Immature natural killer cell (primary cell): ENCODE results near the gene AKT2. TPM values are rescaled to one million over a fixed set of nuclear protein-coding genes. Genes with fewer than 3 reads are reported as not detected.

Experiments
- DNase-seq, 3 donors: peaks; one replicate each; pipeline ENCODE4 v3.0.0; 2022; ENCODE audit warnings: mixed read lengths in 1 of 3
- H3K27ac Mint-ChIP-seq, 6 donors: one replicate each; pipeline ENCODE4 v1.8.0; 2020; ENCODE audit warnings: mixed read lengths in 6 of 6, mild to moderate bottlenecking in 5 of 6, inconsistent platforms in 4 of 6, moderate library complexity in 3 of 6
- H3K27me3 Mint-ChIP-seq, 3 donors: one replicate each; pipeline ENCODE4 v1.8.0; 2020 to 2021; ENCODE audit warnings: low read depth in 3 of 3, mild to moderate bottlenecking in 3 of 3, mixed read lengths in 3 of 3, moderate library complexity in 3 of 3, inconsistent platforms in 1 of 3
- H3K36me3 Mint-ChIP-seq, 3 donors: one replicate each; pipeline ENCODE4 v1.8.0; 2020; ENCODE audit warnings: mixed read lengths in 3 of 3, inconsistent platforms in 2 of 3, mild to moderate bottlenecking in 2 of 3
- H3K4me1 Mint-ChIP-seq, 2 donors: one replicate each; pipeline ENCODE4 v1.8.0; 2020; ENCODE audit warnings: inconsistent platforms in 2 of 2, mild to moderate bottlenecking in 2 of 2, mixed read lengths in 2 of 2, moderate library complexity in 1 of 2
- H3K4me3 Mint-ChIP-seq, 5 donors: one replicate each; pipeline ENCODE4 v1.8.0; 2020; ENCODE audit warnings: mild to moderate bottlenecking in 5 of 5, mixed read lengths in 5 of 5, inconsistent platforms in 3 of 5, moderate library complexity in 3 of 5
- H3K9me3 Mint-ChIP-seq, 6 donors: one replicate each; pipeline ENCODE4 v1.8.0; 2020; ENCODE audit warnings: mild to moderate bottlenecking in 6 of 6, mixed read lengths in 6 of 6, inconsistent platforms in 4 of 6, moderate library complexity in 3 of 6
- polyA plus RNA-seq, 3 donors: library from polyadenylated mRNA; unstranded; fragments of 300-500 nt; fragmentation: Illumina TruSeq; gene quantifications; one replicate each; pipeline ENCODE4 v1.2.3, GENCODE V29; 2021

The AKT2 gene
- polyA plus RNA-seq, 3 donors from 2014 or later = 32.7 to 47.6 (median 34.4) TPM

DNA sequence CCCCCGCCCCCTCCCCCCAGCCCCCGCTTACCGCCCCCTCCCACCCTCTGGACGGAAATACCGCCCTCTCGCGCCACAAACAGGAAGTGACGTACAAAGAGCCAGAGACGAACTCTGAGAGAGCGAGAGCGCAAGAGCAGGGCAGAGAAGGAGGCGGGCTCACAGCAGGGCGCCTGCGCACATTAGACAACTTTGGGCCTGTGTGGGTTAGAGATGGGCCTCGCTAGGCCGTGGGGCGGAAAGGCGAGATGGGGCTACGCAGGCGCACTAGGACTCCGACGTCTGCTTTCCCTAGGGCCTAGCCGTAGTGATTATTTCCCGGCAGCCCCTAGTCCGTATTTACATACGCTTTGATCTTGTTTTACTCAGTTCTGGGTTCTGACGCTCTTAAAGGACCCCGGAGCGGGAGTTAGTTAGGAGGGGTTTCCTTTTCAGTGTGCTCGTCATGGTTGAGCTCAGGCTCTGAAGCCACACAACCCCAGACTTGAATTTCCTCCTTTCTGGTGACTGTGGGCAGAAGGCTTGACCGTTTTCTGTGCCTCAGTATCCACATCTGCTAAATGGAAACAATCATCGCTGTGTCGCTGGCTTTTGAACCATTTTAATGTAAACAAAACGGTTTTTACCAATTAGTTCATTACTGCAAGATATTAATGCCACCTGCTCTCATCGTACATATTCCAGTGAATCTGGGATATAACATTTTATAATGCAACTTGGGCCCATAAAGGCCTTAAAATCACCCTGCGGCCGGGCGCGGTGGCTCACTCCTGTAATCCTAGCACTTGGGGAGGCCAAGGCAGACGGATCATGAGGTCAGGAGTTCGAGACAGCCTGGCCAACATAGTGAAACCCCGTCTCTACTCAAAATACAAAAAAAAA is 449 bp upstream of the AKT2 start:
- Mint-ChIP-seq H3K36me3 (peaks cover 0 to 6% (median 0%) of the 10 kb centered on the region in 3 donors), H3K4me3 (peak overlapping the region; percentile 90 to 97 (median 93)), H3K4me1 (peaks cover 51 to 55% of the 10 kb centered on the region in 2 donors), H3K9me3 (no peaks in the 10 kb centered on the region), H3K27me3 (peaks cover 12 to 19% (median 15%) of the 10 kb centered on the region in 3 donors), H3K27ac (peak overlapping the region; percentile 98 to 100 (median 99))
- peak; percentile 98 to 99 (median 99) for DNase-seq

DNA sequence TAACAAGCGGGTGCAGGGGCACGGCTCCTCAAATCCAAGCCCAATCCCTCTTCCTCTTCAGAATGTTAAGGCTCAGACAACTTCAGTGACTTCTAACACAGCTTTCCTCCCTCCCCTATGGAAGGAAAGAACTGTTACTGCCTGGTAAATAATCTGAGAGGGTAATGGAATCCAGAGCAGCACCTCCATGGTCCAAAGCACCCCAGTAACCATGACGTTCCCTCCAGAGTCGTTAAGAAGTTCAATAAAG is 969 bp downstream of the AKT2 start:
- H3K9me3 Mint-ChIP-seq = no peaks in the 10 kb centered on the region
- peaks cover 0 to 9% (median 0%) of the 10 kb centered on the region in 3 donors for H3K36me3 Mint-ChIP-seq
- H3K27ac Mint-ChIP-seq = peak overlapping the region; percentile 96 to 99 (median 97)
- H3K27me3 Mint-ChIP-seq = peaks cover 14 to 25% (median 15%) of the 10 kb centered on the region in 3 donors
- peak overlapping the region; percentile 89 to 97 (median 91) for H3K4me3 Mint-ChIP-seq
- no peak for DNase-seq
- H3K4me1 Mint-ChIP-seq = peaks cover 65 to 69% of the 10 kb centered on the region in 2 donors

DNA sequence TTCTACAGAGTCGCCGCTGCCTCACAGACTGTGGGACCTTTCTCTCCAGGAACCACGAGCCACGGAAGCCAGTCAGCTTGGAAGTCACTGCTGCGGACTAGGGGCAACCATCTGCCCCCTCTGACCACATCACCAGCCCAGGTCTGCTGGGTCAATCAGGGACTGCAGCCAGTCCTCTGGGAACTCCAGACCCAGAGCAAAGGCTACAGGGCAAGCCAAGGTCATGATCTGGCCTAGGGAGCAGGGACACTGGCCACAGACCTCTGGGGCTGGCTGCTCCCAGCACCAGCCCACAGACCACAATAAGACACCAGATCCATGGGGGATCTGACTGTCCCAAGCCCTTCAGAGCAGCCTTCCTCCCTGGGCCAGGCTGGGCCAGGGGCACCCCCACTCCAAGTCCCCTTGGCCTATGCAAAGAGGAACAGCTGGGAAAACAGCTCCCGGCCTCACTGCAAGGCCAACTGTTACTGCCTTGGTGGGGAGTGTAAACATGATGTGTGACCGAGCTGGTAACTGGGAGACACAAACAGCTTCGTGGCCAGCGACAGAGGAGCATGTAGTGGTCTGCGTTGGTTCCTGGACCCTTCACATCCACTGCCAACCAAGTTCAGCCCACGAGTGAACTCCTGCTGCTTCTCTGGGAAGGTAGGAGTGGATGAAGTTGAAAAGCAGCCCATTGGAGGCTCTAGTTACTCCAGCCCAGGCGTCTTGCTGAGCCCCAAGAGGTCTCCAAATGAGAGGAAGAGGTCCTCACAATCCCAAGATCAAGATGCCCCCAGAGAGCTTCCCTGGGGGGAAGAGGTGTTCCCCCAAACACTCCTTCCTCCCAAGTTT is 1.5 kb downstream of the AKT2 start:
- peak in 1 of 3 donors; percentile 12 for DNase-seq
- no peaks in the 10 kb centered on the region for H3K9me3 Mint-ChIP-seq
- H3K27ac Mint-ChIP-seq = peak overlapping the region; percentile 96 to 99 (median 97)
- peaks cover 0 to 9% (median 0%) of the 10 kb centered on the region in 3 donors for H3K36me3 Mint-ChIP-seq
- H3K4me3 Mint-ChIP-seq = peak overlapping the region; percentile 89 to 97 (median 91)
- H3K27me3 Mint-ChIP-seq = peaks cover 14 to 25% (median 15%) of the 10 kb centered on the region in 3 donors
- peaks cover 69 to 73% of the 10 kb centered on the region in 2 donors for H3K4me1 Mint-ChIP-seq

DNA sequence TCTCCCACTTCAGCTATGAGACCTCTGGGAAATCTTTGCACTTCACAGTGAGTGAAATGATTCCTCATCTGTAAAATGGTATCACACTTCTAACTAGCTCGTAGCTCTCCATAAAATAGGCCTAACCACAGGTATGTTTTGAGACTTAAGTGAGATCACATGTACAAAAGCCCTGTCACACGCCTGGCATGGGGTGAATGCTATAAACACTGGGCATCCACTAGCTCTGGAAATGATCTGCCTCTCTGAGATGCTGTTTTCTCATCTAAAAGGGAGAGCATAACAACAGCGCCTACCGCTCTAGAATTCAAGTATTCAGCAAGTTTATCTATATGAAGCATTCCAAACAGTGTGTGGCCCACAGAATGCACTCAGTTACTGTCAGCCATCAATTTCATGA is 2.2 kb downstream of the AKT2 start:
- Mint-ChIP-seq H3K9me3 (no peaks in the 10 kb centered on the region), H3K36me3 (peaks cover 0 to 9% (median 0%) of the 10 kb centered on the region in 3 donors), H3K4me1 (peaks cover 76 to 80% of the 10 kb centered on the region in 2 donors), H3K4me3 (peak overlapping the region; percentile 89 to 97 (median 91)), H3K27me3 (peaks cover 14 to 25% (median 15%) of the 10 kb centered on the region in 3 donors), H3K27ac (peak overlapping the region; percentile 96 to 99 (median 97))
- no peak for DNase-seq

DNA sequence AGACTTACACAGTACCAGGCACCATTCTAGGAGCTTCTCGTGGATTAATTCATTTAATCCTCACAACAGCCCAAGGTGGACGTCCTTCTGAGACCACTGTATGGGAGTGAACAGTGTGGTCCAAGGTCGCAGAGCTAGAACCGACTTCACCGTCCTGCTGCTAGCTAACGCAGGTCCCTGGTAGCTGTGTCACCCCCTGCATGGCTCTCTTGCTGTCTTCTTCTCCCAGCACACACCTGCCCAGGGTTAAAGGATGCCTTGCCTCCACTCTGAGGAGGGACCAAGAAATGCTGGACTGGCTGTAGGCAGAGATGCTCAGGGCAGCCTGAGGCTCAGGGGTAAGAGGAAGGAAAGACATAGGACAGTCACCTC is 3.0 kb downstream of the AKT2 start:
- Mint-ChIP-seq H3K4me3 (peak overlapping the region in 1 of 5 donors; percentile 97), H3K27ac (peak overlapping the region; percentile 96 to 98 (median 96)), H3K9me3 (no peaks in the 10 kb centered on the region), H3K36me3 (peaks cover 0 to 9% (median 0%) of the 10 kb centered on the region in 3 donors), H3K4me1 (peaks cover 83 to 88% of the 10 kb centered on the region in 2 donors), H3K27me3 (peaks cover 14 to 25% (median 15%) of the 10 kb centered on the region in 3 donors)
- no peak for DNase-seq

DNA sequence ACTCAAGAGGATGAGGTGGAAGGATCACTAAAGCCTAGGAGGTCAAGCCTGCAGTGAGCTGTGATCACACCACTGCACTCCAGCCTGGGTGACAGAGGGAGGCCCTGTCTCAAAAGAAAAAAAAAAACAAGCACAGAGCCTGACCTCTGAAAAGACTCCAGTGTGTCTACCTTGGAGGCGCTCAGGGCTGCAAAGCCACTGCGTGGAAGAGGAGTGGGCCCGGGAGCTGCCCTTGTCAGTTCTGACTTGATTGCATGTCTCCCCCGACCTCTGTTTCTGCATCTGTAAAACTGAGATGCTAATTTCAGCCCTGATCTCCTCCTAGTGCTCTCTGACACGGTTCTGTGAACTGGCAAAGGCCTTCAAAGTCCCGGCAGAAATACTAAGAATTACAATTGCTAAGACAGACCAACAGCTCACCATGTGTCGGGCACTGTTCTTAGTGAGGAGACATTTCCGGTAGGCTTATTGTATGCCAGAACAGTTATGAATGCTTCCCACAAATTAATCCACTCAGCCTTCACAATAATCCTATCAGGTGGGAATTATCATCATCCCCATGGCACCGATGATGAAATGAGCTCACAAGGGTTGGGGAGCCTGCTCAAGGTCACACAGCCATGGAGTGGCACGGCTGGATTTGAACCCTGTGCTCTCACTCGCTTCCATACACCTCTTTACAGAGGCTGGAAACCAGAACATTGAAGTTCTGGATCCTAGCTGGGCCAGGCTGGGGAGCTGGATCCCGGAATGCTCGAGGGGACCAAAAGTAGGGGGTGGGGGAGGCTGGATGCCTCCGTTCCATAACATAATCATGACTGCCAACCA is 3.5 kb downstream of the AKT2 start:
- Mint-ChIP-seq H3K27ac (peak overlapping the region; percentile 96 to 99 (median 97)), H3K4me3 (peak overlapping the region in 3 of 5 donors; percentile 6 to 97 (median 83)), H3K36me3 (peaks cover 0 to 9% (median 0%) of the 10 kb centered on the region in 3 donors), H3K9me3 (no peaks in the 10 kb centered on the region), H3K27me3 (peaks cover 14 to 25% (median 15%) of the 10 kb centered on the region in 3 donors), H3K4me1 (peaks cover 83 to 90% of the 10 kb centered on the region in 2 donors)
- no peak for DNase-seq

DNA sequence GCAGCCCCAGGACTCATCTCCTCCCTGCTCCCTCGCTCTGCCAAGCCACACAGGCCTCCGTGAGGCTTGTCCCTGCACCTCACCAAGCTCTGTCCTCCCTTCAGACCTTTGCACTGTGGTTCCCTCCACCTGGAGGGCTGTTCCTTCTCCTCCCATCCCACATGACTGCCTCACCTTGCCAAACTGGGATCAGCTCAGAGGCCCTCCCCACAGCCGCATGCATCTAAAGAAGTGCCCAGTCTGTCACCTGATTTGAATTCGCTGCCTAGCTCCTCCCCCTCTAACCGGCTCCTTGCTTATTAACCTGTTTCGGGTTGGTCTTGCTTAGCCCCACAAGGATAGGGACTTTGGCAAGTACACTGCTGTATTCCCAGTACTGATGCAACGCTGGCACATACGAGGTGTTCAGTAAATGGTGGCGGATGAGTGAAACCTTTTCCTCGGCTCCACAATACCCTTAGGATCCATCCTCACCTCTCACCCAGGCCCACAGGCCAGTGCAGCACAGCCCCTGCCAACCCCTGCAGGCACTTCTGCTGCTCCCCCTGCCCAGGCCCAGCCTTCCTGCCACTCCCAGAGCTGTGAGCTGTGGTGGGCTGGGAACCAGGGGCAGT is 4.4 kb downstream of the AKT2 start:
- Mint-ChIP-seq H3K36me3 (peaks cover 0 to 9% (median 0%) of the 10 kb centered on the region in 3 donors), H3K4me3 (peak overlapping the region; percentile 79 to 87 (median 83)), H3K27ac (peak overlapping the region; percentile 96 to 99 (median 98)), H3K27me3 (peaks cover 12 to 22% (median 13%) of the 10 kb centered on the region in 3 donors), H3K4me1 (peaks cover 76 to 85% of the 10 kb centered on the region in 2 donors), H3K9me3 (no peaks in the 10 kb centered on the region)
- peak in 1 of 3 donors; percentile 10 for DNase-seq

DNA sequence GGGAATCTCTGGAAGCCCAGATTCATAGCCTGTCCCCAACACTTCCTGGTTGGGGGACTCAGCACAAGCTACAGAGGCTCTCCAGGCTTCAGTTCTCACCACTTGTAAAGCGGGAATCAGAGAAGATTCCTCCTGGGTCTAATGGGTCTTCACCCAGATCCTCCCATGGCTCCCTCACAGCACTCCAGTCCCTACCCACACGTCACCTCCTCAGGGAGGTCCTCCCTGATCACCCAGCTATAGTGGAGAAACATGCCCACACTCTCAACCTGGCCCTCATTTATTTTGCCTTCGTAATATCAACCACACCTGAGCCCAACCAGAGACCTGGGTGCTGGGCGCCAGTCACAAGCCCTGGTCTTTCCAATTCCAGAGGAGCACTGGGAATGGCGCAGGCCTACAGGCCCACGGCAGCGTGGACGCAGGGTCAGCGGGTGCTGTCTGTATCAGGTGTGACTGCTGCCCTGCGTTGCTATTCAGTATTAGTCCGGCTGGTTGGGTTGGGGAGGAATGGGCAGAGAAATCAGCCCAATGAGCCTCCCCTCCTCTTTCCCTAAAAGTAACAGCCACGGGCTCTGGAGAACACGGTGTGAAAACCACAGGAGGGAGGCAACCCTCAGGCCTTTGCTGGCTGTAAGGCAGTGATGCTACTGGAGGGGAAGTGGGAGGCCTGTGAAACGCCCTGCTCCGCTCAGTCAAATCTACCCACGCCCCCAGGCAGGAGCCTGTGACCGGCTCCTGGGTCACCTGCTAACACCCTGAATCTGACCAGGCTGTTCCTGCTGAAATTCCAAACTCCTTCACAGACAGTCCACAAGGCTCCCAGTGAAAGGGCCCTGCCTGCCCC is 5.2 kb downstream of the AKT2 start:
- Mint-ChIP-seq H3K9me3 (no peaks in the 10 kb centered on the region), H3K36me3 (peaks cover 0 to 9% (median 0%) of the 10 kb centered on the region in 3 donors), H3K4me1 (peaks cover 76 to 86% of the 10 kb centered on the region in 2 donors), H3K27me3 (peaks cover 7 to 18% (median 8%) of the 10 kb centered on the region in 3 donors), H3K4me3 (peak overlapping the region; percentile 79 to 87 (median 83)), H3K27ac (peak overlapping the region; percentile 96 to 99 (median 98))
- peak; percentile 60 to 76 (median 63) for DNase-seq

DNA sequence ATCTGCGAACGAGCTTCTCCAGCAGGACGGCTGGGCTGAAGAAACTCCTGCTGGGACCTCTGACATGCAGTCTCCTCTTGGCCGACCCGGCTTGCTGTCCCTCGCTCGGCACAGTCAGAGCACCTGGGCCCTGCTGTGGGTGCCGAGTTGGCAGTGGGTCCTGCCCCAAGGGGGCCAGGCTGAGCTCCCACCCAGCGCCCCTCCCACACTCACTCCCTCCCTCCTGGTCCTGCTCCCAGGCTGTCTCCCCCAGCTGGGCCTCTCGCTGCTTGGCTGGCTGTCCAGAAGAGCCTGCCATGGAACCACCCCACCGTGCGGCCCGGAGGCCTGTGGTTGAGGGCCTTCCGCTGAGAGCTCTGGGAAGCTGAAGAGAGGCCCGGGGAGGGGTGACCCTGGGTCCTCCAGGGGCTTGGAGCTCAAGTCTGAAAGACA is 6.0 kb downstream of the AKT2 start:
- no peaks in the 10 kb centered on the region for H3K9me3 Mint-ChIP-seq
- peaks cover 2 to 12% (median 2%) of the 10 kb centered on the region in 3 donors for H3K27me3 Mint-ChIP-seq
- H3K4me3 Mint-ChIP-seq = peak overlapping the region in 4 of 5 donors; percentile 57 to 87 (median 83)
- H3K36me3 Mint-ChIP-seq = peaks cover 0 to 9% (median 0%) of the 10 kb centered on the region in 3 donors
- DNase-seq = peak in 1 of 3 donors; percentile 18
- peak overlapping the region; percentile 48 to 99 (median 98) for H3K27ac Mint-ChIP-seq
- H3K4me1 Mint-ChIP-seq = peaks cover 79 to 89% of the 10 kb centered on the region in 2 donors

DNA sequence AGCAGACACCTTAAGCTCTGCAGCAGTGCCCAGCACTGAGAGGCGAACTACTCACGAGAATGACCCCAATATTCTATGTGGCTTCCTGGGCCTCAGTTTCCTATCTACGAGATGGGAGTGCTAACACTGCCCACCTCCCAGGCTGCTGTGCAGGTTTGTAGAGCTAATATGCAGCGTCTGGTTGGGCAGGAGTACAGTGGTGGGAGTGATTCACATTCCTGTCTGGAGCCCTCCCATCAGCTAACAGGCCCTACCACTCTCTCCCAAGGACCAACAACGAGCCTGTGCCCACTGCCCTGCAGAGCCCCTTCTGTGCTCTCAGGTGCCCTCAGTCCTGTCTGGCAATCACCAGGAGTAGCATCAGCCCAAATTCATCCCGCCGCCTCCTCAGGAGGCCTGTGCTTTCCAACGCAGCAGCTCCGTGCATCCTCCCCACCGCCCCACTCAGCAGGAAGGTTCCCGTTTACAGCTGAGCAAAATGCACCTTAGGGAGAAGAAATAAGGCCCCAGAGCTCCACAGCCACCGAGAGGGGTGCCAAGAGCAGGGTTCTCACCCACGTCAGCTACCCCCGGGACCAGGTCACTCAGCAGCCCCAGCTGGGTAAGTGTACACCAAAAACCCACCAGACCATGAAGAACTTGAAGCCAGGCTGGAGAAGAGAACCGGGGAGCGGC is 6.6 kb downstream of the AKT2 start:
- peaks cover 0 to 9% (median 0%) of the 10 kb centered on the region in 3 donors for H3K36me3 Mint-ChIP-seq
- no peaks in the 10 kb centered on the region for H3K9me3 Mint-ChIP-seq
- DNase-seq = no peak
- peak overlapping the region; percentile 26 to 96 (median 77) for H3K27ac Mint-ChIP-seq
- H3K27me3 Mint-ChIP-seq = peaks cover 0 to 13% (median 2%) of the 10 kb centered on the region in 3 donors
- H3K4me1 Mint-ChIP-seq = peaks cover 79 to 89% of the 10 kb centered on the region in 2 donors
- peak overlapping the region in 4 of 5 donors; percentile 17 to 40 (median 31) for H3K4me3 Mint-ChIP-seq

DNA sequence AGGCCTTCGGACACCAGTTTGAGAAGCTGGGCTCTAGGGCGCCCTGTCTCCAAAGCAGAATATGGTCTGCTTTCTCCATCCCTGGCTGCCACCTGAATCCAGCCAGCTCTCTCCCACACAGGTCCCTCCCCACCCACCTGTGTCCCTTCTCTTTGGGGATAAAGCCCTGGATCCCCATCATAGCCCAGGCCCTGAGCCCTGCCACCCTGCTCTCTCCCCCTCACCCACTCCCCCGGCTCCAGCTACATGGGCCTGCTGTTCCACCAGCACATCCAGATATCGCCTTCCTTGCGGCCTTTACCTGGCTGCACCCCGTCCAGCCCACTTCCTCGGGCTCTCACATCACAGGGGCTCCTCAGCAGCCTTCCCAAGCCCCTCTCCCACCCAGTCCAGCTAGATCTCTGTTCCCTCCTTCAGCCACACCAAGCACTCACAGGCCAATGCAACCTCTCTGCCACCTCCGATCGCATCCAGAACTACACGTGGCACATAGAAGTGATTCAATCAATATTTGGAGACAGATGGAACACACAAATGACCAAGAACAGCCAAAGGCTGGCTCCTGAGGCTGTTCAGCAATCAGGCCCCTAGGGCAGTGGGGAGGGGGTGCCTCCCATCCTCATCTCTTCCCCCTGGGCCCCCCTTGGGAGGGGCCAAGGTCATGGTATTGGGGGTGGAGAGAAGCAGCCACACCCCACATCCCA is 7.6 kb downstream of the AKT2 start:
- Mint-ChIP-seq H3K27ac (peak overlapping the region; percentile 26 to 87 (median 76)), H3K27me3 (peaks cover 0 to 13% (median 2%) of the 10 kb centered on the region in 3 donors), H3K36me3 (peaks cover 0 to 3% (median 0%) of the 10 kb centered on the region in 3 donors), H3K4me1 (peaks cover 73 to 89% of the 10 kb centered on the region in 2 donors), H3K9me3 (no peaks in the 10 kb centered on the region), H3K4me3 (peak overlapping the region in 2 of 5 donors; percentile 12 to 40)
- DNase-seq = no peak
